ENCODE data around the gene SLC15A3. TPM values are rescaled to one million over a fixed set of nuclear protein-coding genes. Genes with fewer than 3 reads are reported as not detected.

The SLC15A3 gene
- polyA plus RNA-seq, 1 of the 3 experiments (the other 2 are of a cell fraction), result not detected

DNA sequence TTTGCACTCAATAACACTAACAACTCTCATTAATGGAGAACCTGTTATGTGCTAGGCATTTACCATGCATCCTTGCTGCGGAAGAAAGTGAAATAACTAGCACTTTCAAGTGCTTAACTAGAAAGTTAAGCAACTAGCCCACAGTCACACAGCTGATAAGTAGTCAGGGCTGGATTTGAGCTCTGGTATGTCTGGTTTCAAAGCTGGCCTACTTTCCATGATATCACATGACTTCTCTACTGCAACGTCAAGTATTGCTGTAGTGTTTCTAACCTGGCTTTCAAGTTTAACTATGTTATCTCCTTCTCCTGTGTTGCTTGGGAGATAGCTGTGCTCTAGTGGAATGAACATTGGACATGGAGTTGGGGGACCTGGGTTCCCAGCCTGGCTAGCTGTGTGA is 12.1 kb downstream of the SLC15A3 start:
- POLR2A ChIA-PET, result interaction anchor here (1.0 to 1.3 kb wide), 3 partner anchors 11 to 208 kb away, joined by 3 to 5 read pairs (median 3); partner anchors contain the start of gene TMEM109
- Histone ChIP-seq H3K27ac (ENCODE audit: low read depth in 2 of 2, low read length in 1 of 2) (no peak overlapping the region), H3F3A (replicated peaks; ENCODE audit: insufficient read depth) (no peaks in the 10 kb centered on the region), H3K4me2 (no peak overlapping the region), H3K27me3 (ENCODE audit: insufficient read depth) (no peaks in the 10 kb centered on the region), H4K20me1 (ENCODE audit: insufficient read depth) (no peaks in the 10 kb centered on the region), H3K4me1 (ENCODE audit: control insufficient read depth in 1 of 2, insufficient read depth in 2 of 2, low read depth in 1 of 2, low read length in 1 of 2) (no peaks in the 10 kb centered on the region; a peak in 1 of 4 replicates), H3K36me3 (replicated peaks in 1 of 2; ENCODE audit: control insufficient read depth in 1 of 2, insufficient read depth in 2 of 2, low read length in 1 of 2) (peaks cover 0 to 3% of the 10 kb centered on the region in 2 experiments), H3K9me3 (no peaks in the 10 kb centered on the region), H3K9me2 (no peaks in the 10 kb centered on the region), H3K4me3 (ENCODE audit: low read depth in 2 of 2, low read length in 1 of 2) (no peak overlapping the region), H3K79me2 (ENCODE audit: insufficient read depth) (no peaks in the 10 kb centered on the region), H2AFZ (ENCODE audit: low read depth) (no peak overlapping the region), H3K9ac (no peak overlapping the region)
- TF ChIP-seq EZH2phosphoT487 (IDR thresholded peaks at IDR 0.05; ENCODE audit: borderline replicate concordance, low read depth), result no peak
- TF ChIP-seq NFIC (IDR thresholded peaks at IDR 0.05; ENCODE audit: borderline replicate concordance), result no peak
- no peak for TF ChIP-seq TEAD4 (IDR thresholded peaks at IDR 0.05; ENCODE audit: borderline replicate concordance, insufficient read depth)
- no peak for TF ChIP-seq GATA2 (CRISPR knock-in tag; IDR thresholded peaks at IDR 0.05)
- TF ChIP-seq, protein P1, sequence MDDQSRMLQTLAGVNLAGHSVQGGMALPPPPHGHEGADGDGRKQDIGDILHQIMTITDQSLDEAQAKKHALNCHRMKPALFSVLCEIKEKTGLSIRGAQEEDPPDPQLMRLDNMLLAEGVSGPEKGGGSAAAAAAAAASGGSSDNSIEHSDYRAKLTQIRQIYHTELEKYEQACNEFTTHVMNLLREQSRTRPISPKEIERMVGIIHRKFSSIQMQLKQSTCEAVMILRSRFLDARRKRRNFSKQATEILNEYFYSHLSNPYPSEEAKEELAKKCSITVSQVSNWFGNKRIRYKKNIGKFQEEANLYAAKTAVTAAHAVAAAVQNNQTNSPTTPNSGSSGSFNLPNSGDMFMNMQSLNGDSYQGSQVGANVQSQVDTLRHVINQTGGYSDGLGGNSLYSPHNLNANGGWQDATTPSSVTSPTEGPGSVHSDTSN (IDR thresholded peaks at IDR 0.05), result no peak
- TF ChIP-seq TAF1 (IDR thresholded peaks at IDR 0.05; ENCODE audit: borderline replicate concordance, low read depth, low read length), result no peak
- 65% methylated on average over 2 of the region's 2 CpGs for WGBS (ENCODE audit: low lambda C conversion rate)
- DNase-seq, result no peak
- CTCF ChIA-PET, result interaction anchor here (0.5 to 3.0 kb wide), 6 partner anchors 12 to 247 kb away, joined by 3 to 11 read pairs (median 3); partner anchors contain the start of gene SLC15A3

DNA sequence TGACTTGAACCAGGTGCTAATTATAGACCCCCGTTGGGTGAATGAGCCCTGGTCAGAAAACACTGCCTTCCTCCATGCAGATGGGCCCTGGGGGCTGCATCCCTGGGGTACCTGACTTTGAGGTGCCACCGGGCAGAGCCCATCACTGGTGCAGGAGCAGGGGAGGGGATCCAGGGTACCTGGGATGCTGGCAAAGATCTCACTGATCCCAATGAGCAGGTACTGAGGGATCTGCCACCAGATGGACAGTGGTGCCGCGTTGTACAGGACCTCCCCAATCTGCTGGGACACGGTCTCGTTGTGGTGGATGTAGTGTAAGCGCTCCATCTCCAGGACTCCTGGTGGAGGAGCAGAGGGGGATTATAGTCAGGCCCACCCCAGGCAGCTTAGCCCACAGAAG is 12.7 kb downstream of the SLC15A3 start:
- ChIA-PET CTCF (interaction anchor here (0.5 to 1.4 kb wide), 4 partner anchors 12 to 190 kb away, joined by 3 to 4 read pairs (median 3); partner anchors contain the start of gene SLC15A3), POLR2A (interaction anchor here (1.0 kb wide), 1 partner anchor 209 kb away, joined by 5 read pairs; no protein-coding TSS in a partner anchor)
- peaks cover 0 to 3% of the 10 kb centered on the region in 2 experiments for H3K36me3 ChIP-seq (replicated peaks in 1 of 2; ENCODE audit: control insufficient read depth in 1 of 2, insufficient read depth in 2 of 2, low read length in 1 of 2)

More for the DNA sequence above, 12.7 kb downstream of the SLC15A3 start:
- Histone ChIP-seq H4K20me1 (ENCODE audit: insufficient read depth) (no peaks in the 10 kb centered on the region), H3K9ac (no peak overlapping the region), H3K9me2 (no peaks in the 10 kb centered on the region), H3K27ac (ENCODE audit: low read depth in 2 of 2, low read length in 1 of 2) (no peak overlapping the region), H3K9me3 (no peaks in the 10 kb centered on the region), H3K4me3 (ENCODE audit: low read depth in 2 of 2, low read length in 1 of 2) (no peak overlapping the region), H3F3A (replicated peaks; ENCODE audit: insufficient read depth) (no peaks in the 10 kb centered on the region), H2AFZ (ENCODE audit: low read depth) (no peak overlapping the region), H3K4me2 (no peak overlapping the region), H3K79me2 (ENCODE audit: insufficient read depth) (no peaks in the 10 kb centered on the region), H3K27me3 (ENCODE audit: insufficient read depth) (no peaks in the 10 kb centered on the region), H3K4me1 (ENCODE audit: control insufficient read depth in 1 of 2, insufficient read depth in 2 of 2, low read depth in 1 of 2, low read length in 1 of 2) (no peaks in the 10 kb centered on the region; a peak in 1 of 4 replicates)
- TF ChIP-seq FOXJ3 (CRISPR knock-in tag; IDR thresholded peaks at IDR 0.05) (no peak), FOSL2 (IDR thresholded peaks at IDR 0.05; ENCODE audit: borderline replicate concordance, low read depth) (no peak), ELF1 (IDR thresholded peaks at IDR 0.05) (no peak), SMC3 (IDR thresholded peaks at IDR 0.05; ENCODE audit: low read depth, low read length) (no peak), MEF2A (IDR thresholded peaks at IDR 0.05; ENCODE audit: borderline replicate concordance, low read depth) (no peak), TCF12 (IDR thresholded peaks at IDR 0.05) (no peak)
- TF ChIP-seq, protein P2, sequence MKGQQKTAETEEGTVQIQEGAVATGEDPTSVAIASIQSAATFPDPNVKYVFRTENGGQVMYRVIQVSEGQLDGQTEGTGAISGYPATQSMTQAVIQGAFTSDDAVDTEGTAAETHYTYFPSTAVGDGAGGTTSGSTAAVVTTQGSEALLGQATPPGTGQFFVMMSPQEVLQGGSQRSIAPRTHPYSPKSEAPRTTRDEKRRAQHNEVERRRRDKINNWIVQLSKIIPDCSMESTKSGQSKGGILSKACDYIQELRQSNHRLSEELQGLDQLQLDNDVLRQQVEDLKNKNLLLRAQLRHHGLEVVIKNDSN (IDR thresholded peaks at IDR 0.05; ENCODE audit: borderline replicate concordance, low read depth), result no peak
- TF ChIP-seq, protein P3, sequence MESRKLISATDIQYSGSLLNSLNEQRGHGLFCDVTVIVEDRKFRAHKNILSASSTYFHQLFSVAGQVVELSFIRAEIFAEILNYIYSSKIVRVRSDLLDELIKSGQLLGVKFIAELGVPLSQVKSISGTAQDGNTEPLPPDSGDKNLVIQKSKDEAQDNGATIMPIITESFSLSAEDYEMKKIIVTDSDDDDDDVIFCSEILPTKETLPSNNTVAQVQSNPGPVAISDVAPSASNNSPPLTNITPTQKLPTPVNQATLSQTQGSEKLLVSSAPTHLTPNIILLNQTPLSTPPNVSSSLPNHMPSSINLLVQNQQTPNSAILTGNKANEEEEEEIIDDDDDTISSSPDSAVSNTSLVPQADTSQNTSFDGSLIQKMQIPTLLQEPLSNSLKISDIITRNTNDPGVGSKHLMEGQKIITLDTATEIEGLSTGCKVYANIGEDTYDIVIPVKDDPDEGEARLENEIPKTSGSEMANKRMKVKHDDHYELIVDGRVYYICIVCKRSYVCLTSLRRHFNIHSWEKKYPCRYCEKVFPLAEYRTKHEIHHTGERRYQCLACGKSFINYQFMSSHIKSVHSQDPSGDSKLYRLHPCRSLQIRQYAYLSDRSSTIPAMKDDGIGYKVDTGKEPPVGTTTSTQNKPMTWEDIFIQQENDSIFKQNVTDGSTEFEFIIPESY (IDR thresholded peaks at IDR 0.05; ENCODE audit: borderline replicate concordance, low read depth), result no peak
- TF ChIP-seq, protein P4, sequence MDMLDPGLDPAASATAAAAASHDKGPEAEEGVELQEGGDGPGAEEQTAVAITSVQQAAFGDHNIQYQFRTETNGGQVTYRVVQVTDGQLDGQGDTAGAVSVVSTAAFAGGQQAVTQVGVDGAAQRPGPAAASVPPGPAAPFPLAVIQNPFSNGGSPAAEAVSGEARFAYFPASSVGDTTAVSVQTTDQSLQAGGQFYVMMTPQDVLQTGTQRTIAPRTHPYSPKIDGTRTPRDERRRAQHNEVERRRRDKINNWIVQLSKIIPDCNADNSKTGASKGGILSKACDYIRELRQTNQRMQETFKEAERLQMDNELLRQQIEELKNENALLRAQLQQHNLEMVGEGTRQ (IDR thresholded peaks at IDR 0.05; ENCODE audit: borderline replicate concordance, low read depth, low read length), result no peak
- WGBS (ENCODE audit: low lambda C conversion rate), result 17% methylated on average over 2 of the region's 7 CpGs
- DNase-seq, result no peak

Measured in SK-N-SH (cell line).